Type B pancreatic cell (in vitro differentiated cells): Measurements from ENCODE around the gene MALRD1. TPM values are rescaled to one million over a fixed set of nuclear protein-coding genes. Genes with fewer than 3 reads are reported as not detected.

Experiments used
- DNase-seq: peaks from one replicate; pipeline ENCODE4 v3.0.0; 2021; ENCODE audit warnings: mixed read lengths; ENCODE audit not compliant: unreplicated experiment; ENCODE audit errors: extremely low spot score
- H3K27ac Mint-ChIP-seq: 2 replicates; pipeline ENCODE4 v1.8.0; 2021; ENCODE audit warnings: mild to moderate bottlenecking, mixed read lengths
- H3K27me3 Mint-ChIP-seq: 2 replicates; pipeline ENCODE4 v1.8.0; 2021; ENCODE audit warnings: mixed read lengths
- H3K36me3 Mint-ChIP-seq: 2 replicates; pipeline ENCODE4 v1.8.0; 2021; ENCODE audit warnings: mixed read lengths
- H3K4me1 Mint-ChIP-seq: one replicate; pipeline ENCODE4 v1.8.0; 2021; ENCODE audit warnings: mixed read lengths; ENCODE audit not compliant: unreplicated experiment
- H3K4me3 Mint-ChIP-seq: 2 replicates; pipeline ENCODE4 v1.8.0; 2021; ENCODE audit warnings: mild to moderate bottlenecking, mixed read lengths
- H3K9me3 Mint-ChIP-seq: 2 replicates; pipeline ENCODE4 v1.8.0; 2021; ENCODE audit warnings: mixed read lengths
- CTCF ChIP-seq: fragments of 200-600 bp; sonication (generic); conservative IDR thresholded peaks from 2 replicates; pipeline ENCODE4 v1.5.0; 2021; ENCODE audit warnings: antibody characterized with exemption, mild to moderate bottlenecking
- total RNA-seq: library from RNA; stranded (reverse); gene quantifications from 2 replicates; pipeline ENCODE4 v1.2.1, GENCODE V29; 2021; ENCODE audit warnings: low replicate concordance

MALRD1 gene
- total RNA-seq, 1 donor from 2014 or later = 1.4 TPM

GRCh38 chr10:19058046-19058445, 9.4 kb downstream of the MALRD1 start:
- Mint-ChIP-seq H3K4me3 (no peak overlapping the region), H3K36me3 (no peaks in the 10 kb centered on the region), H3K27me3 (no peaks in the 10 kb centered on the region), H3K27ac (no peak overlapping the region), H3K9me3 (peaks cover 5% of the 10 kb centered on the region), H3K4me1 (no peaks in the 10 kb centered on the region)
- no peak for TF ChIP-seq CTCF
- no peak for DNase-seq

- peaks cover 5% of the 10 kb centered on the region for H3K9me3 Mint-ChIP-seq
- H3K27me3 Mint-ChIP-seq = no peaks in the 10 kb centered on the region
- no peak for DNase-seq
- no peak overlapping the region for H3K27ac Mint-ChIP-seq
- H3K4me3 Mint-ChIP-seq = no peak overlapping the region
- TF ChIP-seq CTCF = no peak
- H3K36me3 Mint-ChIP-seq = no peaks in the 10 kb centered on the region
- H3K4me1 Mint-ChIP-seq = no peaks in the 10 kb centered on the region
Measured at GRCh38 chr10:19063986-19064385, 15.4 kb downstream of the MALRD1 start.

GRCh38 chr10:19071946-19072345, 23.3 kb downstream of the MALRD1 start:
- H3K27ac Mint-ChIP-seq = no peak overlapping the region
- TF ChIP-seq CTCF = no peak
- no peak for DNase-seq
- no peaks in the 10 kb centered on the region for H3K27me3 Mint-ChIP-seq
- no peaks in the 10 kb centered on the region for H3K36me3 Mint-ChIP-seq
- H3K4me3 Mint-ChIP-seq = no peak overlapping the region
- no peaks in the 10 kb centered on the region for H3K9me3 Mint-ChIP-seq
- H3K4me1 Mint-ChIP-seq = no peaks in the 10 kb centered on the region

- no peak for TF ChIP-seq CTCF
- Mint-ChIP-seq H3K36me3 (no peaks in the 10 kb centered on the region), H3K4me3 (no peak overlapping the region), H3K27me3 (no peaks in the 10 kb centered on the region), H3K9me3 (no peaks in the 10 kb centered on the region), H3K4me1 (no peaks in the 10 kb centered on the region), H3K27ac (no peak overlapping the region)
- DNase-seq = no peak
Measured at GRCh38 chr10:19077276-19077675, 28.7 kb downstream of the MALRD1 start.

- no peaks in the 10 kb centered on the region for H3K36me3 Mint-ChIP-seq
- no peak for DNase-seq
- H3K27me3 Mint-ChIP-seq = no peaks in the 10 kb centered on the region
- H3K27ac Mint-ChIP-seq = no peak overlapping the region
- H3K9me3 Mint-ChIP-seq = no peaks in the 10 kb centered on the region
- H3K4me3 Mint-ChIP-seq = no peak overlapping the region
- H3K4me1 Mint-ChIP-seq = no peaks in the 10 kb centered on the region
- no peak for TF ChIP-seq CTCF
Measured at GRCh38 chr10:19096501-19097073, 48.0 kb downstream of the MALRD1 start.

GRCh38 chr10:19097151-19097550, 48.5 kb downstream of the MALRD1 start:
- Mint-ChIP-seq H3K27ac (no peak overlapping the region), H3K4me1 (no peaks in the 10 kb centered on the region), H3K4me3 (no peak overlapping the region), H3K36me3 (no peaks in the 10 kb centered on the region), H3K27me3 (no peaks in the 10 kb centered on the region), H3K9me3 (no peaks in the 10 kb centered on the region)
- no peak for TF ChIP-seq CTCF
- no peak for DNase-seq
